Vagina (tissue), 2 donors: ENCODE measurements around the gene CNMD. TPM values are rescaled to one million over a fixed set of nuclear protein-coding genes. Genes with fewer than 3 reads are reported as not detected.

ENCODE experiments used
- DNase-seq, 2 donors: peaks; one replicate each; pipeline ENCODE4 v3.0.0-alpha.2; 2017; ENCODE audit errors: extremely low spot score in 2 of 2
- H3K27ac ChIP-seq: fragments of 200-600 bp; sonication (generic); one replicate; pipeline ENCODE4 v1.5.1; 2019
- H3K27me3 ChIP-seq: fragments of 200-600 bp; sonication (generic); one replicate; pipeline ENCODE4 v1.5.1; 2019
- H3K36me3 ChIP-seq, 2 donors: fragments of 200-600 bp; sonication (generic); one replicate each; pipeline ENCODE4 v1.5.1; 2017 to 2019
- H3K4me1 ChIP-seq: fragments of 200-600 bp; sonication (generic); one replicate; pipeline ENCODE4 v1.5.1; 2019
- H3K4me3 ChIP-seq, 2 donors: fragments of 200-600 bp; sonication (generic); 1 replicate in 1 of 2; 2 replicates in 1 of 2; pipeline ENCODE4 v1.5.1; 2016 to 2019
- H3K9me3 ChIP-seq: fragments of 200-600 bp; sonication (generic); one replicate; pipeline ENCODE4 v1.5.1; 2019
- CTCF ChIP-seq, 3 experiments: fragments of 450-650 bp in 2 of 3; fragments of 200-600 bp in 1 of 3; sonication (generic) in 1 of 3; IDR thresholded peaks; one replicate each; pipeline ENCODE4 v1.5.1; 2017 to 2019; ENCODE audit warnings: antibody characterized with exemption in 3 of 3, mild to moderate bottlenecking in 2 of 3, moderate library complexity in 2 of 3
- POLR2A ChIP-seq, 2 donors: fragments of 450-650 bp; IDR thresholded peaks; one replicate each; pipeline ENCODE4 v1.6.1; 2017; ENCODE audit warnings: antibody characterized with exemption in 2 of 2, mild to moderate bottlenecking in 2 of 2, moderate library complexity in 2 of 2
- POLR2AphosphoS5 ChIP-seq, 2 donors: sonication (generic); formaldehyde crosslinking; IDR thresholded peaks; one replicate each; pipeline ENCODE4 v1.9.0; 2017; ENCODE audit warnings: antibody characterized with exemption in 2 of 2, mild to moderate bottlenecking in 2 of 2, low read depth in 1 of 2; ENCODE audit not compliant: insufficient read depth in 1 of 2
- intact Hi-C: fragments of 100-400 bp; cut with DNase I; formaldehyde crosslinking; loops from one replicate; pipeline ENCODE4 v1.15.1; 2023
- total RNA-seq: library from RNA; depleted of rRNA; stranded (reverse); fragments of >200 nt; gene quantifications from one replicate; pipeline ENCODE4 v1.2.3, GENCODE V29; 2016

CNMD gene
- total RNA-seq, 1 donor from 2014 or later, result not detected

DNA sequence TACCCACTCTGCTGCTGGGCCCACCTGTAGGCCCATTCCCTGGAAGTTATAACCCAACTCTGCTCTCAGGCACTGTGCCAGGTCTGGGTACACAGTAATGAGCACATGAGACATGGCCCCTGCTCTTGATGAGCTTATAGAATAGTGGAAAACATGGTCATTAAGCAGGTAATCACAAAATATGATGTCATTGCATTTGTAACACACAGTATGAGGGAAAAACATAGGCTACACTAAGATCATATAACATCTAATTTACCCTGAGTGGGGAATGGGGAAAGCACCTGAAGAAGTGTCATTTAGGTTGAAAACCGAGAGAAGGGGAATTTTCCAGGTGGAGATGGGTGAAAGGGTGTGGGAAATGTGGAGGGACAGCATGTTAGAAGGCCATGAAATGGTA, 3.9 kb upstream of the CNMD start:
- H3K27me3 ChIP-seq, result no peaks in the 10 kb centered on the region
- TF ChIP-seq CTCF (IDR thresholded peaks at IDR 0.05) (no peak), POLR2A (IDR thresholded peaks at IDR 0.05) (no peak), POLR2AphosphoS5 (IDR thresholded peaks at IDR 0.05; ENCODE audit: insufficient read depth in 1 of 2, low read depth in 1 of 2) (no peak)

DNA sequence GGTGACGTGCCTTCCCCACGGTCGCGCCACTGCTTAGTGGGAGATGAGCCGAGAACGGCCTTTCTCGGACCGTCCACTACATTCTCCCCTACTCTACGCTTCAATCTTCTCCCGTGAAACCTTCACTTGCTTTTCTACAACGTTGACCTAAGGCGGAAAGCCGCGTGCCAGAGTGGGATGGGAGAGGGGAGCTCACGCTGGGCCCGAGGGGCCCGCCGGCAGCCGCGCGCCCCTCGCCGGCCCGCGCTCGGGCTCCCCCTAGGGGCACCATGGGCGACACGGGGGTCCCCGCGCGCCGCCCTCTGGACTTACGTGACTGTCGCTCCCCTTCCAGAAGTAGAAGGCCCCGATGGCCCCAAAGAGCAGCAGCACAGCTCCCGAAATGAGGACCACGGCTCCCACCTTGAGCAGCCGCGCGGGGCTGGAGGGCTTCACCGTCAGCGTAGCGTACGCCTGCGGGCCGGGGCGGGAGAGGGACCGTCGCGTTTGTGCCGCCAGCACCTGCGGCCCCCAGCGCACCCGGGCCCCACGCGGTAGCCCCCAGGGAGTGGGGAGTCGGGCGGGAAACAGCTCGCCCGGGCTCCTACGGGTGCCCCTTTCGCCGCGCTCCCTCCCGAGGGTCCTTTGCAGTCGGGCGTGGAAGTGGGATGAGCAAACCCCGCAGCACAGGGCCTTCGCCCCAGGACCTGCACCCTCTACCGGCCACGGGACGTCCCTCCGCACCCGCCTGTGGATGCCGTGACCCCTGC, 727 bp downstream of the CNMD start:
- Histone ChIP-seq H3K27me3 (no peaks in the 10 kb centered on the region), H3K36me3 (no peaks in the 10 kb centered on the region), H3K27ac (no peak overlapping the region), H3K4me1 (peaks cover 13% of the 10 kb centered on the region), H3K9me3 (no peaks in the 10 kb centered on the region), H3K4me3 (peak overlapping the region; percentile 27 to 45)
- intact Hi-C loops, result no loop called here
- DNase-seq, result no peak
- TF ChIP-seq CTCF (IDR thresholded peaks at IDR 0.05) (peak in 1 of 3 experiments; percentile 7), POLR2AphosphoS5 (IDR thresholded peaks at IDR 0.05; ENCODE audit: insufficient read depth in 1 of 2, low read depth in 1 of 2) (no peak), POLR2A (IDR thresholded peaks at IDR 0.05) (no peak)

More for the DNA sequence above, 3.9 kb upstream of the CNMD start:
- no peak for DNase-seq
- intact Hi-C loops, result no loop called here
- Histone ChIP-seq H3K9me3 (no peaks in the 10 kb centered on the region), H3K36me3 (no peaks in the 10 kb centered on the region), H3K27ac (no peak overlapping the region), H3K4me1 (peaks cover 11% of the 10 kb centered on the region), H3K4me3 (no peak overlapping the region)

- H3K4me1 ChIP-seq, result peaks cover 13% of the 10 kb centered on the region
- H3K27ac ChIP-seq, result no peak overlapping the region
- intact Hi-C loops, result no loop called here
- H3K27me3 ChIP-seq, result no peaks in the 10 kb centered on the region
- no peaks in the 10 kb centered on the region for H3K9me3 ChIP-seq
- no peak overlapping the region for H3K4me3 ChIP-seq
- DNase-seq, result no peak
- TF ChIP-seq CTCF (IDR thresholded peaks at IDR 0.05) (no peak), POLR2AphosphoS5 (IDR thresholded peaks at IDR 0.05; ENCODE audit: insufficient read depth in 1 of 2, low read depth in 1 of 2) (no peak), POLR2A (IDR thresholded peaks at IDR 0.05) (no peak)
- H3K36me3 ChIP-seq, result no peaks in the 10 kb centered on the region
These were observed 1.7 kb downstream of the CNMD start for GRCh38 chr13:52737965-52738364.

- Histone ChIP-seq H3K36me3 (peaks cover 0 to under 1% of the 10 kb centered on the region in 2 donors), H3K4me3 (no peak overlapping the region), H3K9me3 (no peaks in the 10 kb centered on the region), H3K27ac (no peak overlapping the region), H3K4me1 (peaks cover 13% of the 10 kb centered on the region), H3K27me3 (no peaks in the 10 kb centered on the region)
- intact Hi-C loops, result no loop called here
- TF ChIP-seq CTCF (IDR thresholded peaks at IDR 0.05) (no peak), POLR2A (IDR thresholded peaks at IDR 0.05) (no peak), POLR2AphosphoS5 (IDR thresholded peaks at IDR 0.05; ENCODE audit: insufficient read depth in 1 of 2, low read depth in 1 of 2) (no peak)
- no peak for DNase-seq
These were observed 2.2 kb downstream of the CNMD start for GRCh38 chr13:52737451-52737850.

DNA sequence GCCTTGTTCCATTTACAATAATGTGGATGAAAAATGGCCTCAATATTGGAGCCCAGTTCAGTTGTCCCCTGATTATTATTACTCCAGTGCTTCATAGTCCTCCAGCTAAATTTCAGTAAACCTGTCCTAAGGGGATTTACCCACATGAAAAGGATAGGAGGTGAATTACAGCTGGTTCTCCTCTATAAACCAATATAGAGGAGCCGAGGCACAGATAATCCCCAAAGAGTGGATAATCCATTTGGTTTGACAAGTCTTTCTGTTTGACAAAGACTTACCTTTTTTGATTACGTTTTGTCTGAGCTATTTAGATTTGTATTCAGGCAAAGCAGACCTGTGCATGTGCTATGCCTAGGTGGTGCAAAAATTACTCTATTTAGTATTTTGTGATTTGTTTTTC, 2.7 kb downstream of the CNMD start:
- Histone ChIP-seq H3K4me3 (no peak overlapping the region), H3K36me3 (peaks cover 0 to 3% of the 10 kb centered on the region in 2 donors), H3K4me1 (peaks cover 13% of the 10 kb centered on the region), H3K27me3 (no peaks in the 10 kb centered on the region), H3K27ac (no peak overlapping the region), H3K9me3 (no peaks in the 10 kb centered on the region)
- intact Hi-C loops, result no loop called here
- TF ChIP-seq POLR2AphosphoS5 (IDR thresholded peaks at IDR 0.05; ENCODE audit: insufficient read depth in 1 of 2, low read depth in 1 of 2) (no peak), POLR2A (IDR thresholded peaks at IDR 0.05) (no peak), CTCF (IDR thresholded peaks at IDR 0.05) (no peak)
- DNase-seq, result no peak
